Activated CD4-positive, alpha-beta T cell treated with anti-CD3 and anti-CD28 coated beads, Interleukin-2, Interleukin-4, amounts not matched to agents 100 ng/mL and 50 ng/mL, durations not matched to agents 16 hours and 8 hours (primary cell): ENCODE measurements around the gene CDK14.
"Not testable (repeated sequence)": the region's sequence is repeated elsewhere in the genome, so short reads cannot be mapped to it uniquely, and the experiment has no call there.

Experiments
- DNase-seq: peaks from one replicate; pipeline ENCODE4 v3.0.0-alpha.2; 2020; ENCODE audit warnings: low spot score

CDK14 gene

DNA sequence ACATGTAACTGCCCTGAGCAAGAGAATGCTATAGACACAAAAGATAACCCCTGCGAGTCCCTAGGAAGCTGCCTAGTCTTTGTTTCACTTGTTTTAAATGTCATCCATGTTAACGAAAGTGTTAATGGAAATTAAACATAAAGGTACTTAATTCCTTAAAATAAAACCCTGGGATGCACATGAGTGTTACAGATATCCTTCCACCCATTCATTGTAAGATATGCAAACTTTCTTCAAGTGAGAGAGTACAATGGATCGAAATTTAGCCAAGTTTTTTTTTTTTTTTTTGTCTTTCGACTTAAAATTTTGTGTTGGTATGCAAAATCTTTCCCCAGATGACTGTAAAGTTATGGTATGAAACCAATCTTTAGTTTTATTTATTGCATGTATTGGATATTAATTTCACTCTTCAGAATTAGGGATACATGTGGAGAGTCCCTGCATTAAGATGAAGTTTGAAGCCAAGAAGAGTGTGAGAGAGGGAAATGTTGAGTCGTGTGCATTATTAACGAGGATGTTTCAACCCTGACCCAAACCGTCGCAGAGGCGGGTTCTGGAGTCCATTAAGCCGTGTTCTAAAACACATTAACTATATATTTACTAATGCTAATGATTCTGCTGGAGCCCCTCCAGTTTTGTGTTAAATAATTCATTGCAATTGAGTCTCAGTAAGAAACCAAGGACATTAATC lies 1.6 kb downstream of the CDK14 start:
- DNase-seq = no peak

DNA sequence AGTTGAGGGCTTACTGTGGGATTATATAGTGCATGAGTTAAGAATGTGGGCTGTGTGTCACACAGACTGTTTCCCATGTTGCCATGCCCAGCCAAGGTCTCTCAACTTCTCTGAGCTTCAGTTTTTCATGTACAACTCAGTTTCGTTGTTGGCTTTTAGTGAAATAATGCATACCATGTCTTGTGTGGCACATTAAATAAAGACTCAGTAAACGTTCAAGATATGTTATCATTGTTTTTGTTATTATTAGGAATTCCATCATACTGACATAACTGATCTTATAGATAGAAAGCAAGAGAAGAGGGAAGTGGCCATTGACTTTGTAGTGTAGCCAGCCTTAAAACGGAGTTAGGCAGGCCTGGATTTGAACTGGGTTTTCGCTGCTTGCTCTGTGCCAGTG lies 2.9 kb downstream of the CDK14 start:
- no peak for DNase-seq

DNA sequence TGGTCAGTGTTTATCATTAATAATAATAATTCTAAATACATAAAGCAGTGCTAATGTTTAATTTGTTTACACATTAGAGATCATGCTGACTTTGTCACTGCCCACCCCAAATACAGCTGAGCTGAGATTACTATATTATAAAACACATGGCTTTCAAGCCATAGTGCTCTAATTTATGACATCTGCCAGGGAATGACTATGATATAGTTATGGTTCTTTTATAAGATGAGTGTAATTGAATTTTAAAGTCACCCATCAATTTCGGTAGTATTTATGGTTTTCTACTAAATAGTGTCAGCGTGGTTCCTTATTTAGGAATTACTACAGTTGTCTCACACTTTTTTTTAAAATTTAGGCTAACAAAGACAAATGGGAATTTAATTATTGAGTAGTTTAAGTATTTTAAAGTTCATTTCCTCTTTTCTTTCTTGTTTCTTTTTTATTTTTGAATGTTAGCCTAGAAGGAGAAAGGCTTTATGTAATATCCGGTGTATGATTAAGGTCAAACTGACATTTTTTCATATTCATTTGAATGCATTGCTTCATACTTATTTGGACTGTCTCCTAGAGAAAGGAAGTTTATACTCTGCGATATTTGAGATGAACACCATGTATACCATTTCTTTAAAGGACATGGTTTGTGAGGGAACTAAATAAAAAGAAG lies 3.9 kb downstream of the CDK14 start:
- DNase-seq = no peak

DNA sequence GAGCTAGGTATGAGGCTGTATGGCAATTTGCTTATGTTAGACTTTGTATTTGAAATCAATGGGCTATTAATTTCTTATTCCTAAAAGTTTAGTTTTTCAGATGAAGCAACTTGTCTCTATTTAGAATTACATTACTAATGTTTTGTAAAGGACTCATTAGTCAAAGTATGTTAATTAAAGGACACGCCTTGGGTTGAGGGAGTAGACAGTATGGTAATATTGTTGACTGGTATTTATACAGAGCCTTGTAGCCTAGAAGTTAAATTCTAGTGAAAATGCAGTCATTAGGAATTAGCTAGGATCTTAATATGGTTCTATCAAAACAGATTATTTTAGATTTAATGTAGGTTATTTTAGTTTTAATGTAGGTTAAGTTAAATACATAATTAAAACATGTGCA lies 6.2 kb downstream of the CDK14 start:
- DNase-seq = no peak

DNA sequence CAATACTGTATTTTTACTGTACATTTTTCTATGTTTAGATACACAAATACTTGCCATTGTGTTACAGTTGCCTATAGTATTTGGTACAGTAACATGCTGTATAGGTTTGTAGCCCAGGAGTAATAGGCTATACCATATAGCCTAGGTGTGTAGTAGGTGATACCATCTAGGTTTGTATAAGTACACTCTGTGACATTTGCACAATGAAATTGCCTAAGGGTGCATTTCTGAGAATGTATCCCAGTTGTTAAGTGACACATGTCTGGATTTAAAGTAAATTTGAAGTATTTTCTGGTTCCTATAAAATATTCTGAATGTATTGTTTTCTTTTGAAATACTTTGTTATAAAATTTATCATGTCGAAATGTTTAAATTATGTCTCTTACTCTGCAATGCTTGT lies 7.2 kb downstream of the CDK14 start:
- DNase-seq = no peak

DNA sequence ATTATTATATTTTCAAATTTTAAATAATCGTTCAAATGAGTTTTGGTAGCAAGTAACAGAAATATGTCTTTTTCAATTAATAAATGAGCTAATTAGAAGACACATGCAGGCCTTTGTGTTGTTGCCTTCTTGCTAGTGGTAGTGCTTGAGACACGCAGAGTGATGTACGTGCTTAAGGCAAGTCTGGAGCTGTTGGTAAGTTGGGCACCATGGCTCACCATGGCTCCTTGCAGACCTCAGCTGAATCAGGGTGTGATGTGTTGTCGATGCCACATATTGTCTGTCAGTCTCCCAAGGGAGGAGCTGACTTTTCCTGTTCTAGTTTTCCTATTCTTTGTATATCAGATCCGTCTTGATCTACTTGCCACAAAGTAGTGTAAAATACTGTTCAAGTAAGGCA lies 8.3 kb downstream of the CDK14 start:
- no peak for DNase-seq

DNA sequence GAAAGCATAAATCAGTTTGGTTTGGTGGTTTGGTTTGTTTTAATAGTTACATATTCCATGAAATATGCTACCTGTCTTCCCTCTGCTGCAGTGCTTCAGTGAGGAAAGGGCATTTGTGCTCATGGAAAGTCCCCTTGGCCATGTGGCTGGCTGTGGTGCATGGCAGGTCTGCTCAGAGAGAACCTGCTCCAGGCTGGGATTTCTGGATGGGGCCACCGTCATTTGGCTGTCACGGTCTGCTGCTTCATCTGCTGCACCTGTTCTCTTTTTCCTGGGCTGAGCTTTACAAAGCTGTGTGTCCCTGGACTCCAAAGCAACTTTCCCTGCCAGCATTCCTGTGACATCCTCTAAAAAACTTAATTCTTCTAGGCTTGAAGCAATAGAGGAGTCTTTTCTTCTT lies 8.9 kb downstream of the CDK14 start:
- DNase-seq = no peak

DNA sequence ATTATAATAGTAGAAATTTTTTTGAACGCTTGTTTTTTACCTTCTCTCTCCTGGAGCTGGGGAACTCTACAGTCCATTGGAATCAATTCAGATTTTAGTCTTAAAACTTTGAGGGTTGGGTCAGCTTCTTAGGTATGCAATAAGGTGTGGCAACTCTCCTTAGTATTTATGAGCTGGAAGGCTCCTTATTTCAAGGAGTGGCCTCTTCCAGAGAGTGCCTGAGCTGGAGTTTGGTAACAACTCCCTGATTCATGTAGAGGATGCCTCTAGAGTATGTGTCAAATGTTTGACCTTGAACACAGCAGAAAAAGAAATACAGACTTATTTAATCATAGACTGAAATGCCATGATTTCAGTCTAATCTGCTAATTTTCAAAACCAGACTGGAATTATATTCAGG lies 11.1 kb downstream of the CDK14 start:
- DNase-seq = no peak

DNA sequence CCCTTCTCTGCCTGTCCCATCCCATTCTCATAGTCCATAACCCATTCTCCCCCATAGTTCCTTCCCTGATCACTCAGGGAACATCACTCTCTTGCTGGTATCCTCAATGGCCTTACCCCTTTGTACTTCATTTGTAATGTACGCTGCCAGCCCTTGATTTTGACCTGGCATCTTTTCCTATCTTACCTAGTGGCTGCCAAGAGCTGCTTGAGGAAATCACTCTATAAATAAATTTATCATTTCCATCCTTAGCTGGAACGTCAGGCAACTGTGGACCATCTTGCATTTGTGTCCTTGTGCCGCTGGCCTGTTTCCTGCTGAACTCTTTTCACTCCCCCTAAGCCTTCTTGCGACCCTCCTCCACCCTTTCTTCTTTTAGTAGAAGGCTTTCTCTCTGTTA lies 14.0 kb downstream of the CDK14 start:
- DNase-seq = no peak

DNA sequence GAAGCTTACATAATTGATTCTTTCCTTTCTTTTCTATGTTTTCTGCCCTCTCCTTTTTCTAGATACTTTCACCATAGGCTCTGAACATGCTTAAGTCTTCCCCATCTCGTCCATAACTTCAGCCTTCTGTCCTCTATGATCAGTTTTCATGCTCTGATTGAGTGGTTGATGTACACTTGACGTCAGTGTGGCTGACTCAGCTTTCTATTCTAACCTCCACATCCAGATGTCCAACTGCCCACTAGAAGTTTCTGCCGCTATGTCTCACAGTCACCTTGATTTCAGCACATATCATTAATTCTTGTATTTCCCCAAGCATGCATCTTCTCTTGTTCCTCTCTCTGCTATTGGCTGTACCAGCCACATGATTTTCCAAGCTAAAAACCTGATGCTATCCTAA lies 15.0 kb downstream of the CDK14 start:
- DNase-seq = no peak

DNA sequence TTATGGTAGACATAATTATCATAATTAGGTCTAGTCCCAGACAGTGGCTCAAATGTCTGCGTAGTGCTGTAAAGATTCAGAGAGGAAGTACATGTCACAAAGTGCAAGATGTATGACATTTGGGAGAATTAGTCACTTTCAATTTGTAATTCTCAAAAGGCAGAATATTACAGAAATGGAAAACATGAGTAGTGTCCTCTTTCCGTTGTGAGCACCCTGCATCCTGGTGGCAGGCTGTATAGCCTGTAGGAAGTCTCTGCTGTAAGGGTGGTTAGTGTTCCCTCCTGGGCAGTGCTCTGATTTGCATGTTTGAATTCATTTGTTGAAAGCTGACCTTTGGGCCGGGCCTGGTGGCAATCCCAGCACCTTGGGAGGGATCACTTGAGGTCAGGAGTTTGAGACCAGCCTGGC lies 17.0 kb downstream of the CDK14 start:
- DNase-seq = peak; percentile 7

DNA sequence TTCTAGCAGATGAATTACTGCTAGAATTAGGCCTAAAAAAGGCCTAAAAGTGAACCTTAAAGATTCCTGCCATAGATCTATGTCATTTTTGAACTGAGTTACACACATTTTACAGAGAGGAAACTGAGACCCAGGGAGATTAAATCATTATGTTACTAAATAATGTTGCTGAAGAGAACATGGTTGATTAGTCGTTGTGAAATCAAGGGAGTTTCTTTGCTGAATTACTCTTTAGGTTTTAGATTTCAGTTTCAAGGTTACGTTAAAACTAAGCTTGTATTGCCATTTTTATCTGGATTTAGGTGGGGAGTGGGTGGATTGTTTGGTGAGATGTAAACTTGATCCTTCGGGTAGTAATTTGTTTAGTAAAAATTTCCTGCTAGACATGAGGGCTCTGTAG lies 21.3 kb downstream of the CDK14 start:
- DNase-seq = no peak

DNA sequence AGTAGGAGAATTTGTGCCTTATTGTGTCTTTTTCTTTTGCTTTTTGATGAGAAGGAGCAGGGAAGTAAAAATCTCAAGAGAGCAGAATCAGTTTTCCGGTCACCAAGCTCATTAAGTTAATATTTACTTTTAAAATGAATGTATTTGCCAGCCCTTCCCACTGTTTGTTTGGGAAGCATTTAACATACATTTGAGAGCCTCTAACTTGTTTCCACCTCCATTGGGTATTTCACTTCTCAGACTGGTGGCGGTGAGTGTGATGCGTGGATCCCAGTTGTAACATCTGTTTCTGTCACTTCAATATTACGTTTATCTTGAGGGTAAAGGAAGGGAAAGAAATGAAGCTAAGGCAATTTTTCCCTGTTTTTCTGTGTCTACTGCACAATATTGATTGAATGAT lies 22.8 kb downstream of the CDK14 start:
- DNase-seq = no peak

DNA sequence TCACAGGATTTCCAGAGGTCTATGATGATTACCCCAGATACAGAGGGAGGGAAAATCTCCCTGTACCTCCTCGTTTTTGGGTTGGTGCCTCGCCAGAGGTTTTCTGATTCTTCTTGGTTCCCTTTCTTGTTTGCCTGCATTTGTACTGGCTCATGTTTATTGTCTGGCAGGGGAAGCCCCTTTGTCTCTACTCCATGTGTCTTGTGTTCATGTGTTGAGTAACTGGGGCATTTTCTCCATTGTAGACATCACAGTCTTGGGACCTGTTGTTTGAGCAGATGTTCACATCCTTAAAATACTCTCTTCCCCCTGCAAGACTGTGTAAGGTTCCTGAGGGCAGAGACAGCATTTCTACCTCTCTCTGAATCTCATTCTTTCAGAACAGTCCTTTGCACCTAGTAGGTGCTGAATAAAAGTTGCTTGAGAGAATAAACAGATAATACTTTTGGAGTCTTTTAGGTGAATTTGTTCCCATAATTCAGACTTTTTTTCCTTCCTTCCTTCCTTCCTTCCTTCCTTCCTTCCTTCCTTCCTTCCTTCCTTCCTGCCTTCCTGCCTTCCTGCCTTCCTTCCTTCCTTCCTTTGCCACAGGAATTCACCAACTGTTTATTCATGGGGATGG lies 25.1 kb downstream of the CDK14 start:
- DNase-seq = no peak

DNA sequence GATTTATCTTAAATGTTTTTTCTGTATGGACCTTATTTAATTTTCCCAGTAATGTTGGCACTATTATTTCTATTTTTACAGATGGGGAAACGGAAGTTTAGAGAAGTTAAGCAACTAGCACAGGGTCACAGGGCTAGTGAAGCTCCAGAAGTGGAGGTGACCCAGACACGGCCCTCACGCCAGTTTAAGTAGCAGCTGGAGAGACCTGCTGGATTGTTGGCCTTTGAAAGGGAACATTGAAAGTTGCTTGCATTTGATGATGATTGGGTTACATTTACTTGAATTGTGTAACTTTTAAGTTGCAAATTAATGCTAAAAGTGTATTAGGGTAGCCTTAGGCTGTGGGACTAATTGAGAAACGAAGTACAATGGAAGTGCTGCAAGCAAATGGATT lies 25.6 kb downstream of the CDK14 start:
- no peak for DNase-seq

DNA sequence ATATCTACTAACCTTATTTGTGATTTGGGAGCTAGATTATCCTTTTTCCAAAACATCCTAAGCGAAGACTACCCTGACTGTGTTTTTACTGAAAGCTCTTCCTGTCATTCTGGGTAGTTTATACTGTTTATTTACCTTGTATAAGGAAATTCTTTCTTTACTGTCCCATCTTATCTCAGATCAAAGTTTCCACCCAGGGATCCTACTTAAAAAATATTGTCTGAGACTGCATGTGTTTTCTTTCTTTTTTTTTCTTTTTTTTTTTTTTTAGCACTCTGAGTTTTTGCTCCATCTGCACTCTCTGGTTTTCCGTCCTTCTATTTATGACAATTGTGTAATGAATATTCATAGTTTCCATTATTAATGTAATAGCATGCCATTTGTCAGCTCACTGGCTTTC lies 26.5 kb downstream of the CDK14 start:
- no peak for DNase-seq

DNA sequence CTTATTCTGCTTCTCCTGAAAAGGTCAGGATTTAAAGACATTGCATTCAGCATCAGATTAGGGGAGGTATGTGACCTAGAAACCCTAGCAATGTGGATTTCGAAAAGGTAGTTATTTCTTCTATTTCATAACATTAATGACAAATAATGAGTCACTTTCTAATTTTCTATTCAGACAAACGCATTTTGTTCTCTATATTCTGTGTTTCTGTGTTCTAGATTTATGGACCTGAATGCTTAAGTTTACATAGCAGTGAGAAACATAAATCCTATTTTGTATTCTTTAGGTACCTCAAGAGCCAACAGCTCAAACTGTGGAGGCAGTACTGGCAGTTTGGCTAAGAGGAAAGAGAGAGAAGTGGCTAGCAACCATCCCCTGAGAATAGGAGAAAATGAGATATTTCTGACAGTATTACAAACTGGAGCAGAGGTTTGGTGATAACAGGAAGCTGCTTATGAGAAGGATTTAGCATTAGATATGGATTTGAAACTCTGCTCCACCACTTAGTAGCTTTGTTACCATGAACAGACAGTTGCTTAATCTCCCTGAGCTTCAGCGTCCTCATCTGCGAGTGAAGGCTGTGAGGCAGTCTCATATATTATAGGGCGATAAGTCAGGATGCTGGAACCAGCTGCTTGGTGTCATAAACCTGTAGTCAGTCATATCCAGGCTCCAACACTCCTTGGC lies 28.2 kb downstream of the CDK14 start:
- no peak for DNase-seq

DNA sequence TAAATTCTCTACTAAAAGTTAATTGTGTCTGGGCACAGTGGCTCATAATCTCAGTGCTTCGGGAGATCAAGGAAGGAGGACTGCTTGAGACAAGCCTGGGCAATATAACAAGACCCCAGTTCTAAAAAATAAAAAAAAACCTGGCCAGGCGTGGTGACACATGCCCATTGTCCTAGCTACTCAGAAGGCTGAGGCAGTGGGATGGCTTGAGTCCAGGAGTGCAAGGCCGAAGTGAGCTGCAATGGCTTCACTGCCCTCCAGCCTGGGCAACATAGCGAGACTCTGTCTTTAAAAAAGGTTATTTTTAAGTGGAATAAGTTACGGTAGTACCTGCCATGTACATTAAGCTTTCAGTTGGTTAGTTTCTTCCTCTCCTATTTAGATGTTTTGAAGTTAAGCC lies 28.9 kb downstream of the CDK14 start:
- DNase-seq = no peak

DNA sequence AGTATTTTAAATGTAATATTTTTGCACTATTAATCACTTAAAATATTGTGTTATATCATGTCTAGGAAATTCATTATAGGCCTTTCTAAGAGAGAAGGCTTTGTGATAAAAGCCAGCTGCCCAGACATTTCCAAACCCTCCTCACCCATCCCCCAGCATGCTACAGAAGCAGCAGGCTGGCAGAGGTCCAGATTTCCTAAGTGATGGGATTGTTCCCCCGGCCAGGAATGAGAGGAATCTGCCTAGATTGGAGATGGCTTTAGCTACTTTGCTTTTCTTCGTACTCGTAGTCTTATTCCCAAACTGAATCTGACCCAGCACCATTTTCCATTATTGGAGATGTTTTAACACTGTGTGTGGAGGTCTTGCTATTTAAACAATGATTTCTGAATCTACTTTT lies 29.4 kb downstream of the CDK14 start:
- no peak for DNase-seq

DNA sequence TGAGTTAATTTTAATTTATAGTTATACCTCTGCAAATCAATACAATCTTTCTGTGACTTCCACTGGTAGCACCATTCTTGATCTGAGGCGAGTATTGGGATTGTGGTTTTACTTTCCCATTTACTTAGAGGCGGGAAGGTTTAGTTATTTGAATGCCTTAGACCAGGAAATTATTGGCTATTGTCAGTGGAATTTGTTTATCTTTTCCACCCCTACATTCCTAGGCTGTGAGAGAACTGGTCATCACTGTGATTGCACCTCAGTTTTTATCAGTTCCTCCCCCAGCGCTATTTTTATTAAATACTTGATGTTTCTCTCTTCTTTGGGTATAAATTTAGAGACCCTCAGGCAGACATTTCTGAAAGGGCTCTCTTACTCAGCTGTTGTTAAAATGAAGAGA lies 29.9 kb downstream of the CDK14 start:
- DNase-seq = no peak

DNA sequence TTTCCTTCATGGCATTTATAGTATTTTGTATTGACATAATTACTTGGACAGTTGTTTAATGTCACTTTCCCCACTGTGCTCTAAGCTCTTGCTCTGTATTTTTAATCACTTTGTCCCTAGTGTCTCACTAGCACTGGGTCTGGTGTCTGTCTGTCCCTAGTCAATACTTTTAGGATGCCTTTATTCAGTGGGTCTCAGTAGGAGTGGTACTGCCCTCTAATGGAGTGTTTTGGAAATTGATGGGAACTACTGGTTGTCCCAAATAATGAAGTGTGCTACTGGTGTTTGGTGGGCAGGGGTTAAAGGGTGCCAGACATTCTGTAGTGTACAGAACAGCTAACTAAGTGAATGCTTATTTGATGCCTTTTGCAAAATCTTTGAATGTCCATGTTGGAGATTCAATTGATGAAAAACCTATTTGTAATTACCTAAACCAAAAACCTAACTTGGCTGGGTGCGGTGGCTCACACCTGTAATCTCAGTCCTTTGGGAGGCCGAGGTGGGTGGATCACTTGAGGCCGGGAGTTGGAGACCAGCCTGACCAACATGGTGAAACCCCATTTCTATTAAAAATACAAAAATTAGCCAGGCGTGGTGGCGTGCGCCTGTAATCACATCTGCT lies 33.3 kb downstream of the CDK14 start:
- peak; percentile 36 for DNase-seq

DNA sequence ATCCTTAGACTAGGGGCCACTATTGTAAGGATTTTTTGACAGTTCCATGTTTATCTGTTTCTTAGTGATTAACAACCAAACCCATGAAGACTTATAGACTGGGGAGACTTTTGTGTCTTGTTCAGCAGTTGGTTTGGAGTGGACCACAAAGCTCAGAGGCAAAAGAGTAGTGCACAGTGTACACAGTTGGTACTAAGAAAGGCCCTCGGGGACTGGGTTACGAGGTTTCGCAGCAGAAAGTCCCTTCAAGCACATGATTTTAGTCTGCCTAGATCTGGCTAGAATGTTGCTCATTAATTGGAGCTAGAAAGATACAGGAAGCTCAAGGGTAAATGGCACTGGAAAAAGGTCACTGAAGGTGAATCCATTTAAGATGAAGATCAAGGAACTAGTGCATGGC lies 35.4 kb downstream of the CDK14 start:
- no peak for DNase-seq

DNA sequence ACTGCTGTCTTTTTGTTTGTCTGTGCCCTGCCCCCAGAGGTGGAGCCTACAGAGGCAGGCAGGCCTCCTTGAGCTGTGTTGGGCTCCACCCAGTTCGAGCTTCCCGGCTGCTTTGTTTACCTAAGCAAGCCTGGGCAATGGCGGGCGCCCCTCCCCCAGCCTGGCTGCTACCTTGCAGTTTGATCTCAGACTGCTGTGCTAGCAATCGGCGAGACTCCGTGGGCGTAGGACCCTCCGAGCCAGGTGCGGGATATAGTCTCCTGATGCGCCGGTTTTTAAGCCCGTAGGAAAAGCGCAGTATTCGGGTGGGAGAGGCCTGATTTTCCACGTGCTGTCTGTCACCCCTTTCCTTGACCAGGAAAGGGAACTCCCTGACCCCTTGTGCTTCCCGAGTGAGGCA lies 43.6 kb downstream of the CDK14 start:
- DNase-seq = not testable (repeated sequence)
